DOHH2 (cell line): ENCODE results near the gene KCNH5.

Source experiments
- CTCF ChIP-seq: fragments of 200-600 bp; sonication (generic); IDR thresholded peaks from one replicate; pipeline ENCODE4 v1.5.1; 2014; ENCODE audit warnings: antibody characterized with exemption, mild to moderate bottlenecking, low read depth, low read length; ENCODE audit not compliant: poor library complexity, severe bottlenecking
- EZH2phosphoT487 ChIP-seq: fragments of 200-600 bp; sonication (generic); IDR thresholded peaks from 2 replicates; pipeline ENCODE4 v1.6.1; 2017; ENCODE audit warnings: borderline replicate concordance, mild to moderate bottlenecking, antibody characterized with exemption, low read length, moderate library complexity, mixed read lengths

GRCh38 chr14:62670526-62670925, 374.7 kb downstream of the KCNH5 start:
- TF ChIP-seq CTCF (no peak), EZH2phosphoT487 (no peak)
